HepG2 (cell line): Measurements from ENCODE around the gene NXPE1. TPM values are rescaled to one million over a fixed set of nuclear protein-coding genes. Genes with fewer than 3 reads are reported as not detected.

Experiments
- ATAC-seq: fragments of 200-7000 bp; cut with Tn5 transposase; 3 replicates; pipeline ENCODE4 v1.9.1; 2020; ENCODE audit warnings: mild to moderate bottlenecking, moderate library complexity
- BruUV-seq: library from RNA; stranded (reverse); fragments of 400-500 nt; replicated peaks from 2 replicates; lab custom pipeline; 2021; lab: Mats Ljungman, UMichigan
- CTCF ChIA-PET: fragments of 300-600 bp; formaldehyde crosslinking; extraction: SDS; loops from one replicate; lab custom pipeline; 2021; ENCODE audit warnings: low total read pairs, inconsistent platforms, low intra/inter-chr PET ratio; lab: Yijun Ruan, JAX
- POLR2A ChIA-PET: fragments of 350-600 bp; sonication (Branson Sonifier 250); formaldehyde crosslinking; loops from one replicate; lab custom pipeline; 2020; ENCODE audit warnings: antibody characterized with exemption, inconsistent platforms; lab: Yijun Ruan, JAX
- DNase-seq: peaks from one replicate; pipeline ENCODE4 v3.0.0-alpha.2; 2015; ENCODE audit warnings: low spot score
- FAIRE-seq: peaks from 3 replicates; lab custom pipeline; 2011; peaks lifted over from hg19 to GRCh38; lab: Jason Lieb, UNC
- H2AFZ ChIP-seq: one replicate; pipeline ENCODE4 v1.6.1; 2011; ENCODE audit warnings: low read length, inconsistent platforms
- H3K27ac ChIP-seq: fragments of 300-600 bp; 3 replicates; pipeline ENCODE4 v1.8.0; 2011; ENCODE audit warnings: mixed run types, mild to moderate bottlenecking, mixed read lengths, low read length, inconsistent platforms; ENCODE audit not compliant: insufficient read depth; ENCODE audit errors: extremely low read length
- H3K27me3 ChIP-seq, 2 experiments: fragments of 200-600 bp in 1 of 2; 2 replicates in 1 of 2; 3 replicates in 1 of 2; pipeline versions ENCODE4 v1.6.0 to v1.8.0; 2011; ENCODE audit warnings: low read length in 2 of 2, mild to moderate bottlenecking in 2 of 2, moderate library complexity in 2 of 2, inconsistent platforms in 1 of 2; ENCODE audit not compliant: insufficient read depth in 2 of 2, control insufficient read depth in 1 of 2
- H3K36me3 ChIP-seq, 2 experiments: fragments of 200-600 bp in 1 of 2; replicated peaks in 1 of 2; 2 replicates in 1 of 2; 3 replicates in 1 of 2; pipeline versions ENCODE4 v1.5.1 to v1.8.0; 2011; ENCODE audit warnings: low read length in 2 of 2, inconsistent platforms in 1 of 2; ENCODE audit not compliant: insufficient read depth in 2 of 2, control insufficient read depth in 1 of 2
- H3K4me1 ChIP-seq: 2 replicates; pipeline ENCODE4 v1.5.1; 2012; ENCODE audit warnings: low read length, inconsistent platforms; ENCODE audit not compliant: insufficient read depth
- H3K4me2 ChIP-seq: 2 replicates; pipeline ENCODE4 v1.6.0; 2011; ENCODE audit warnings: low read depth, low read length, inconsistent platforms
- H3K4me3 ChIP-seq, 3 experiments: fragments of 200-600 bp in 1 of 3; sonication (generic), shearing (Covaris generic) in 1 of 3; replicated peaks in 1 of 3; 2 replicates each; pipeline ENCODE4 v1.5.1; 2011 to 2016; ENCODE audit warnings: low read length in 3 of 3, inconsistent platforms in 2 of 3, low read depth in 2 of 3, mild to moderate bottlenecking in 2 of 3, control low read depth in 1 of 3, mixed read lengths in 1 of 3; ENCODE audit not compliant: insufficient read depth in 1 of 3
- H3K79me2 ChIP-seq: one replicate; pipeline ENCODE4 v1.6.1; 2011; ENCODE audit warnings: low read length, inconsistent platforms; ENCODE audit not compliant: insufficient read depth
- H3K9ac ChIP-seq: 2 replicates; pipeline ENCODE4 v1.6.0; 2011; ENCODE audit warnings: mild to moderate bottlenecking, low read depth, low read length, inconsistent platforms; ENCODE audit not compliant: insufficient read depth
- H3K9me3 ChIP-seq: 2 replicates; pipeline ENCODE4 v1.5.1; 2012; ENCODE audit warnings: mild to moderate bottlenecking, low read length
- H4K20me1 ChIP-seq: 2 replicates; pipeline ENCODE4 v1.6.0; 2011; ENCODE audit warnings: inconsistent platforms, mild to moderate bottlenecking, low read length, moderate library complexity; ENCODE audit not compliant: insufficient read depth
- ATF4 ChIP-seq, 2 experiments: fragments of 450-650 bp in 1 of 2; sonication (generic) in 1 of 2; formaldehyde crosslinking; IDR thresholded peaks; 2 replicates each; pipeline versions ENCODE4 v1.5.0 to v1.8.0; 2020 to 2022; ENCODE audit warnings: mild to moderate bottlenecking in 1 of 2, missing genetic modification reagents in 1 of 2
- CCDC6 ChIP-seq: sonication (generic); formaldehyde crosslinking; IDR thresholded peaks from 2 replicates; pipeline ENCODE4 v1.8.1; 2022; ENCODE audit warnings: mild to moderate bottlenecking, missing genetic modification reagents, moderate library complexity
- FOSL1 ChIP-seq: sonication (generic); formaldehyde crosslinking; IDR thresholded peaks from 2 replicates; pipeline ENCODE4 v1.9.0; 2021; ENCODE audit warnings: missing genetic modification reagents, borderline replicate concordance
- GTF3A ChIP-seq: sonication (generic); formaldehyde crosslinking; conservative IDR thresholded peaks from 2 replicates; pipeline ENCODE4 v1.4.0; 2020; ENCODE audit warnings: mild to moderate bottlenecking, missing genetic modification reagents
- KDM5A ChIP-seq: fragments of 200-600 bp; sonication (generic); IDR thresholded peaks from 2 replicates; pipeline ENCODE4 v1.7.0; 2018; ENCODE audit warnings: antibody characterized with exemption, mild to moderate bottlenecking, low read length, borderline replicate concordance
- KLF12 ChIP-seq: sonication (generic); formaldehyde crosslinking; IDR thresholded peaks from 2 replicates; pipeline ENCODE4 v1.4.0; 2020; ENCODE audit warnings: missing genetic modification reagents, borderline replicate concordance
- MEIS2 ChIP-seq: sonication (generic); formaldehyde crosslinking; IDR thresholded peaks from 2 replicates; pipeline ENCODE4 v1.9.0; 2021; ENCODE audit warnings: mild to moderate bottlenecking, missing genetic modification reagents
- MIER3 ChIP-seq: IDR thresholded peaks from 2 replicates; pipeline ENCODE4 v1.6.1; 2016; ENCODE audit warnings: missing compliant biosample characterization, borderline replicate concordance
- NCOR1 ChIP-seq: fragments of 200-600 bp; sonication (generic); IDR thresholded peaks from 2 replicates; pipeline ENCODE4 v1.7.0; 2017; ENCODE audit warnings: antibody characterized with exemption, low read length, borderline replicate concordance
- NFKB2 ChIP-seq: sonication (generic); formaldehyde crosslinking; IDR thresholded peaks from 2 replicates; pipeline ENCODE4 v1.4.0; 2020; ENCODE audit warnings: missing genetic modification reagents, borderline replicate concordance
- SIN3A ChIP-seq: IDR thresholded peaks from 2 replicates; pipeline ENCODE4 v1.6.1; 2011; ENCODE audit warnings: low read depth, mild to moderate bottlenecking, control low read depth, low read length, borderline replicate concordance
- SKI ChIP-seq: fragments of 450-650 bp; IDR thresholded peaks from one replicate; pipeline ENCODE4 v1.6.1; 2018; ENCODE audit warnings: mild to moderate bottlenecking; ENCODE audit not compliant: partially characterized antibody
- SPEN ChIP-seq: sonication (generic); formaldehyde crosslinking; IDR thresholded peaks from 2 replicates; pipeline ENCODE4 v1.5.1; 2020; ENCODE audit warnings: low read depth, mild to moderate bottlenecking, missing genetic modification reagents
- U2AF2 ChIP-seq: fragments of 200-400 bp; formaldehyde crosslinking; IDR thresholded peaks from 2 replicates; pipeline ENCODE4 v1.6.1; 2017; ENCODE audit warnings: low read depth, mild to moderate bottlenecking, low read length
- ZNF549 ChIP-seq: sonication (generic); formaldehyde crosslinking; IDR thresholded peaks from 2 replicates; pipeline ENCODE4 v1.5.0; 2020; ENCODE audit warnings: missing genetic modification reagents
- ZNF550 ChIP-seq: sonication (generic); formaldehyde crosslinking; IDR thresholded peaks from 2 replicates; pipeline ENCODE4 v1.4.0; 2020; ENCODE audit warnings: mild to moderate bottlenecking, missing genetic modification reagents, borderline replicate concordance
- ZNF609 ChIP-seq: sonication (generic); formaldehyde crosslinking; IDR thresholded peaks from 2 replicates; pipeline ENCODE4 v1.4.0; 2020; ENCODE audit warnings: mild to moderate bottlenecking, missing genetic modification reagents, borderline replicate concordance
- ZNF792 ChIP-seq: IDR thresholded peaks from 2 replicates; pipeline ENCODE4 v1.6.1; 2016
- ZNF850 ChIP-seq: sonication (generic); formaldehyde crosslinking; conservative IDR thresholded peaks from 2 replicates; pipeline ENCODE4 v1.9.0; 2021; ENCODE audit warnings: mild to moderate bottlenecking, missing genetic modification reagents
- ZSCAN21 ChIP-seq: sonication (generic); formaldehyde crosslinking; IDR thresholded peaks from 2 replicates; pipeline ENCODE4 v1.8.0; 2022; ENCODE audit warnings: mild to moderate bottlenecking, missing genetic modification reagents, moderate library complexity, borderline replicate concordance
- ZSCAN30 ChIP-seq: sonication (generic); formaldehyde crosslinking; IDR thresholded peaks from 2 replicates; pipeline ENCODE4 v1.5.0; 2020; ENCODE audit warnings: mild to moderate bottlenecking, missing genetic modification reagents
- WGBS: methylation state at CpG from one replicate; pipeline ENCODE4 v1.1.6; 2017; ENCODE audit warnings: low lambda C conversion rate; 5-methylcytosine and 5-hydroxymethylcytosine counted together
- in situ Hi-C: cut with HindIII; loops from 2 replicates; pipeline ENCODE4 v1.10.0; 2017; ENCODE audit warnings: low pct_unique_long_range_greater_than_20kb; ENCODE audit not compliant: extremely low pct_ligation_motif_present
- intact Hi-C: fragments of 100-400 bp; cut with micrococcal nuclease; formaldehyde crosslinking; loops from one replicate; pipeline ENCODE4 v1.10.0; 2022; ENCODE audit not compliant: unreplicated experiment
- polyA plus RNA-seq, 8 experiments: library from polyadenylated mRNA; depleted of rRNA in 3 of 8; stranded (reverse) in 7 of 8; unstranded in 1 of 8; fragments of >200 nt; fragmentation: Illumina TruSeq in 4 of 8; extraction: Trizol in 4 of 8; gene quantifications; 2 replicates each; pipeline versions ENCODE4 v1.2.1 to v1.2.3, GENCODE V29; 2011 to 2016; ENCODE audit warnings: low read depth in 4 of 8, missing spikeins in 1 of 8, mixed read lengths in 1 of 8; ENCODE audit not compliant: insufficient read depth in 1 of 8
- total RNA-seq, 5 experiments: library from RNA; depleted of rRNA; stranded (reverse); fragments of >200 nt; fragmentation: Illumina TruSeq; extraction: Trizol; gene quantifications; 2 replicates each; pipeline ENCODE4 v1.2.3, GENCODE V29; 2016; ENCODE audit warnings: low read depth in 1 of 5

The NXPE1 gene
- total and polyA plus RNA-seq, 2 of the 13 experiments (the other 11 are each of a cell fraction or from before 2014, with no cell fraction given) = not detected

- no peak for TF ChIP-seq ZNF609 (CRISPR knock-in tag)
- no peak for TF ChIP-seq ZNF792 (CRISPR knock-in tag)
- TF ChIP-seq GTF3A = no peak
- TF ChIP-seq SIN3A = no peak
- no peak for TF ChIP-seq U2AF2
- no peak for TF ChIP-seq ZNF550
- TF ChIP-seq NCOR1 = no peak
- TF ChIP-seq SPEN = no peak
Observed at GRCh38 chr11:114525682-114526081, 34.0 kb downstream of the NXPE1 start (continued).

- H3K4me1 ChIP-seq = no peaks in the 10 kb centered on the region
- no peak for TF ChIP-seq ATF4 (CRISPR knock-in tag; IDR thresholded peaks at IDR 0.05)
- no peak for TF ChIP-seq KDM5A
- no peak for TF ChIP-seq SKI
- TF ChIP-seq FOSL1 = no peak
- no peak for TF ChIP-seq CCDC6 (CRISPR knock-in tag)
- no peak for TF ChIP-seq KLF12 (CRISPR knock-in tag)
- TF ChIP-seq MEIS2 (CRISPR knock-in tag) = no peak
- TF ChIP-seq ZNF850 = no peak
- TF ChIP-seq MIER3 (CRISPR knock-in tag) = no peak
- TF ChIP-seq NFKB2 (CRISPR knock-in tag) = no peak
- TF ChIP-seq ZNF549 (CRISPR knock-in tag) = no peak
- TF ChIP-seq ZSCAN21 (CRISPR knock-in tag) = no peak
- no peak for TF ChIP-seq ZSCAN30 (CRISPR knock-in tag)
Observed at GRCh38 chr11:114524122-114524521, 35.6 kb downstream of the NXPE1 start.

More at GRCh38 chr11:114524122-114524521, 35.6 kb downstream of the NXPE1 start:
- Histone ChIP-seq H3K9ac (no peak overlapping the region), H3K27me3 (no peaks in the 10 kb centered on the region), H3K9me3 (peaks cover 9% of the 10 kb centered on the region; the same call in 1 of the 2 replicates), H4K20me1 (no peaks in the 10 kb centered on the region), H3K27ac (no peak overlapping the region), H3K36me3 (no peaks in the 10 kb centered on the region), H3K79me2 (no peaks in the 10 kb centered on the region), H3K4me2 (no peak overlapping the region), H3K4me3 (no peak overlapping the region), H2AFZ (no peak overlapping the region)
- CTCF ChIA-PET = no interaction called here
- WGBS = 0% methylated on average over 1 of the region's 1 CpG
- FAIRE-seq (no peak), ATAC-seq (no peak), DNase-seq (no peak)
- in situ Hi-C loops (no loop called here), intact Hi-C loops (no loop called here)
- BruUV-seq = no TSS peak
- POLR2A ChIA-PET = no interaction called here
